AML-193 (cell line): ENCODE results near the gene NTRK3.

ENCODE experiments used
- DNase-seq, 2 experiments: peaks; one replicate each; lab custom pipeline; 2025; lab: John Stamatoyannopoulos, UW

The NTRK3 gene

DNA sequence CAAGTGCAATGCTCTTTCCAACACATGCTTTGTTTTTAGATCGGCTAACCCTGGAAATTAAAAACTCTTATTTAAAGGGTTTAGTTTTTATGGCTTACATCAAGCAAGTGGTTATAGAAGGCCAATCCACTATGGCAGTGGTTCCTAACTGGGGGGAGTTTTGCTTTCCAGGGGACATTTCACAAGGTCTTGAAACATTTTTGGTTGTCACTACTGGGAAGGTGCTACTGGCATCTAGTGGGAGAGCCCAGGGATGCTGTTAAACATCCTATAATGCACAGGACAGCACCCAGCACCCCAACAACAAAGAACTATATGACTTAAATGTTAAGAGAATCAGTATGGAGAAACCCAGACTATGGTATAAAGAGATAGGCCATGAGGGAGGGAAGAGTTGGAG lies 439.0 kb downstream of the NTRK3 start:
- DNase-seq = no peak

DNA sequence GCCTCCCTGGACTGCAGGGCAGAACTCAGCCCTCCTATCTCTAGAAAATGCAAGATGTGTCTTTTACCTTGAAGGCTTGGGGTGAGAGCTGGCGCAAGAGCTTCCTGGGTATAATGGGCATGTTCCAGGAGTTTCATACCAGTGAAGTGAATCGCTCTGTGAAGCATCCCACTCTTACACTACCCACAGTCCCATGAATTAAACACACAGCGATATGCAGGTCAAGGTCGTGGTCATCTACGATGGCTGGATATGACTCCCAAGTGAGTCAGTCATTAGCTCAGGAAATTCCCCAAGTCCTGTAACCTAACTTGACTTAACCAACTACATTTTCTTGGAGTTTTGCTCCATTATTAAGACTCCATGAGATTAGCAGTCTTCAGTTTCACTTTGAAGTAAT lies 439.7 kb downstream of the NTRK3 start:
- DNase-seq = no peak

DNA sequence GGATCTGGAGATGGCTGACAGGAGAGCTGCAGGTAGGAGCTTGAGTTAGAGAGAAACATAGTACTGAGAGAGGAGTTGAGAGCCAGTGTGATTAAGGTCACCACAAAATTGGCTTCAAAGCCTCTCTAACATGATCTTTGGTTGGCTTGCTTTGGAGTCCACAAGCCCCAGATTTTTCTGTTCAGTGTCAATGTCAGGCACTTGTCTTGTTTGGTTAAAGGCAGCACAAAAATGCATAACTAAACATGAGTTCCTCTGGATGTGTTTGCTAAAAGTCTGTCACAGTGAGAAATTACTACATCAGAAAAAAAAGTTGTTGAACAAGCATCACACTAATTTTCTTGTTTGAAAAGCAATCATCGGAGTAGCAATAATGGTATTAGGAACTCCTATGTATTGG lies 440.5 kb downstream of the NTRK3 start:
- no peak for DNase-seq
